GM18907 (cell line): ENCODE results near the gene UBR2.
"Not testable (repeated sequence)": the region's sequence is repeated elsewhere in the genome, so short reads cannot be mapped to it uniquely, and the experiment has no call there.

Experiments
- ATAC-seq: cut with Tn5 transposase; IDR thresholded peaks from one replicate; pipeline ENCODE4 v1.9.1; 2021; ENCODE audit warnings: mild to moderate bottlenecking, moderate library complexity; ENCODE audit not compliant: unreplicated experiment

UBR2 gene

DNA sequence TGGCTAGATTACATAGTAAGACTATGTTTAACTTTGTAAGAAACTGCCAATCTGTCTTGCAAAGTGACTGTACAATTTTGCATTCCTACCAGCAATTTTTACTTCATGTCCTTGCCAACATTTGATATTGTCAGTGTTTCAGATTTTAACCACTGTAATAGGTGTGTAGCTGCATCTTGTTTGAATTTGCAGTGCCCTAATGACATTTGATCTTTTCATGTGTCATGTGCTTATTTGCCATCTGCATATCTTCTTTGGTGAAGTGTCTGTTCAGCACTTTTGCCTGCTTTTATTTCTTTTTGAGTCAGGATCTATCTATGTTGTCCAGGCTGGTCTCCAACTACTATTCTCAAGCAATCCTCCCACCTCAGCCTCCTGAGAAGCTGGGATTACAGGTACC, 161.0 kb downstream of the UBR2 start:
- no peak for ATAC-seq

DNA sequence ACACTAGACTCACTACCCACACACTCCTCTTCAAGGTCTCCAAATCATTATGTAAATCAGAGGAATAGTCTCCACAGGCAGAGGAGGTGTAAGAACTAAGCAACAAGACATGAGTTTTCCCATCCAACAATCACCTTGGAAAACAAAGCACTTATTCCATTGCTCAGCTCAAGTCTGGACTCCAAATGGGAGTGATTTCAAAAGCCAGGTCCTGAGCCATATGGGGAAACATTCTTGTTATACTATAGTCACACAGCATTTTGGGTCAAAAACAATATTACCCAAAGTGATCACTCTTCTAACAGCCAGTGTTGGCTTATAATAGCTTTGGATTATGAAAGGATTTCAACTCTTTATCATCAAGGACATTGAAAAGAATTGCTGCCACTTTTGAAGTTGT, 162.2 kb downstream of the UBR2 start:
- ATAC-seq, result no peak

DNA sequence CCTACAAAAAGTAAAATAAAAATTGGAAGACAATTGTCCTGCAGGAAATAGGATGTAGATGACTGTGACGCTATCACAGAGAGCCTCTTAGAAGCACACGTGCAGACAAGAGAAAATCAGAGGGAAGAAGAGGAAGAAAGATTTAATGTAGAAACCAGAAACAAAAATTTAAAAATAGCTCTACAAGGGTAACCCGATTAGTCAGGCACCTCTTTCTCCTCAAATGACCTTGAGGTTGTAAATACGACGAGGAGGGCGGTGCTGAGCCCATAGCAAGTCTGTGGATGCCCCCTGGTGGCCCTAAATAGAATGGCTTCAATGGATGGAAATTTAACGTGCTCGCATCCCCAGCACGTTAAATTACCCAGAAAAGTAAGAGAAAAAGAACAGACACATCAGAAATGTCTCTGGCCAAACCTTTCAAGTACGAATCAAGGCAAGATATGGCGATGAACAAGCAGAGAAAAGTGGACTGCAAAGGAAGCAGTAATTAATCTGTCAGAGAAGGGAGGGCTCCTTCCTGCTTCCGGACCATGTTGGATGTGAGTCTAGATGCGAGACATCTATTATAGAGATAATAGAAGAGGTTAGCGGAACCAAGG, 162.8 kb downstream of the UBR2 start:
- ATAC-seq, result peak; percentile 89

- ATAC-seq, result peak; percentile 22
These were observed 163.3 kb downstream of the UBR2 start for GRCh38 chr6:42727087-42727611.

GRCh38 chr6:42727627-42728026, 163.8 kb downstream of the UBR2 start:
- no peak for ATAC-seq

- no peak for ATAC-seq
These were observed 165.9 kb downstream of the UBR2 start for GRCh38 chr6:42729731-42730130.

GRCh38 chr6:42733867-42734481, 170.1 kb downstream of the UBR2 start:
- ATAC-seq, result not testable (repeated sequence)

DNA sequence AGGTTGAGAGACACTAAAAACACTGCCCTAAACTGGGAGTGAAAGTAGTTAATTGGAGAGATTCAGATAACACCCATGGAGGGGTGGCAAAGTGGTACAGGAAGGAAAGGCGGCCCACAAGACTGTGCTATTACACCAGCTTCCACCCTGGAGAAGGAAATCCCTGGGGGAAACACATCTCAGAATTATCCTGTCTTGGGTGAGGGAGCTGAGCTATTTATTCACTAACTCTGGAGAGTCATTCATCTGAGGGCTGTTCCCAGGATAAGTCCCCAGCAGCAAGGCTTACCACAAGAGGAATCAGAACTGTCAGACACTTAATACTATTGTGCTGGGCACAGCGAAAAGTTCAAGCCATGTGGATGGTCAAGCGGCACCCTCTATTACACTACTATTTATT, 172.1 kb downstream of the UBR2 start:
- ATAC-seq, result no peak

DNA sequence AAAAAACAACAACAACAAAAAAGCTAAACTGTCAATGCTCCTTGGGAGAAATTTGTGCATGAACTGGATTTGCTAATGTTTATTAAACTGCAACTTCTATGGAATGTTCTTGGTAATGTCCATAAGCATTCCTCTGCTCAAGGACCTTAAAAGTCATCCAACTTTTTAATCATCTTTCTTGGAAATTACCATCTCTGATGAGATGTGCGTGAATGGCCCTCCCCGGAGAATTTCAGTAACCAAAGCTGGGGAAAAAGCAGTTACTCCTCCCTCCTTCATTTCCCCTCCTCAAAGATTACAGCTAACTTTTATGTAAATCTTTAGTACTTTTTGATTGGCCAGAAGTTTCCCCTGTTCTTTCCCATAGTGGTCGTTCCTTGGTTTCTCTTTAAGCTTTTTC, 176.9 kb downstream of the UBR2 start:
- no peak for ATAC-seq

DNA sequence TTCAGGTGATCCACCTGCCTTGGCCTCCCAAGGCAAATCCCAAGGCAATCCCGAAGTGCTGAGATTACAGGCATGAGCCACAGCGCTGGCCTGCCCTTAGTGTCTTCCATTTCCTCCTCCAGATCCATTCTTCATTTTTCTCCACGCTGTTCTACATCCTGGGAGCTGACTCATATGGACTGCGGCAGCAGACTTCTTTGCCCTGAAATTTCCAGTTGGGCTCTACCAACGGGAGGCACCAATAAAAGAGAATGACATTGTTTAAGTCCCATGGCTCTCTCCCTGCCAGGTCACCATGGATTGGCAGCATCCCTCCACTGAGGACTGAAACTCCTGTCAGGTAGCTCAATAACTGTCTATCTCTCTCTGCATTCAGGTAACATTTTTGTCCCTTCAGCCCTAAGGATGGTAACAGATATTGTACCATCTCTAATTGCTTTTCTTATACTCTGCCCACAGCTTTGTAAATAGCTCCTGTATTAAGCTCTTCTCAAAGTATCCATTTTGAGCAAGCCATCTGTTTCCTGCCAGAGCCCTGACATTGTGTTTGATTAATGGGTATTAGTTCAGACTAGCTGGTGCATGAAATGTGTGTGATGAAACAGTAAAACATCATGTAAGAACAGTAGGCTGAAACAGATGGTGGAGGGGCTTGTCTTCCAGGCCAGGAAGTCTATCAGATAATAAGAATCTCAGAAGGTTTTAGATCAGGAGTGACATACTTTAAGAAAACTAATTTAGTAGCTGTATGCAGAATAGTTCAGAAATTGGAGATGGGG, 178.5 kb downstream of the UBR2 start:
- ATAC-seq, result no peak
